ENCODE results near the gene RAD51AP1.

The RAD51AP1 gene

GRCh38 chr12:4584896-4585295 lies 46.2 kb downstream of the RAD51AP1 start:
- in situ Hi-C loops (cut with MboI; ENCODE audit: low pct_unique_long_range_greater_than_20kb, low sequenced_read_pairs), result no loop called here
- DNase-seq, result no peak

- no peak for DNase-seq
- in situ Hi-C loops (cut with MboI; ENCODE audit: low pct_unique_long_range_greater_than_20kb, low sequenced_read_pairs), result no loop called here
These were observed 47.8 kb downstream of the RAD51AP1 start for GRCh38 chr12:4586500-4586899.

GRCh38 chr12:4587108-4587507 lies 48.4 kb downstream of the RAD51AP1 start:
- in situ Hi-C loops (cut with MboI; ENCODE audit: low pct_unique_long_range_greater_than_20kb, low sequenced_read_pairs), result no loop called here
- no peak for DNase-seq

GRCh38 chr12:4588916-4589315 lies 50.2 kb downstream of the RAD51AP1 start:
- in situ Hi-C loops (cut with MboI; ENCODE audit: low pct_unique_long_range_greater_than_20kb, low sequenced_read_pairs), result no loop called here
- no peak for DNase-seq

GRCh38 chr12:4589941-4590340 lies 51.3 kb downstream of the RAD51AP1 start:
- in situ Hi-C loops (cut with MboI; ENCODE audit: low pct_unique_long_range_greater_than_20kb, low sequenced_read_pairs), result no loop called here
- no peak for DNase-seq

GRCh38 chr12:4591180-4591687 lies 52.5 kb downstream of the RAD51AP1 start:
- in situ Hi-C loops (cut with MboI; ENCODE audit: low pct_unique_long_range_greater_than_20kb, low sequenced_read_pairs), result no loop called here
- DNase-seq, result no peak

- no peak for DNase-seq
- in situ Hi-C loops (cut with MboI; ENCODE audit: low pct_unique_long_range_greater_than_20kb, low sequenced_read_pairs), result no loop called here
These were observed 57.2 kb downstream of the RAD51AP1 start for GRCh38 chr12:4595881-4596280.

GRCh38 chr12:4603421-4603820 lies 64.7 kb downstream of the RAD51AP1 start:
- in situ Hi-C loops (cut with MboI; ENCODE audit: low pct_unique_long_range_greater_than_20kb, low sequenced_read_pairs), result no loop called here

GRCh38 chr12:4603946-4604345 lies 65.3 kb downstream of the RAD51AP1 start:
- in situ Hi-C loops (cut with MboI; ENCODE audit: low pct_unique_long_range_greater_than_20kb, low sequenced_read_pairs), result no loop called here
- DNase-seq, result no peak

More at GRCh38 chr12:4603421-4603820, 64.7 kb downstream of the RAD51AP1 start:
- no peak for DNase-seq

- in situ Hi-C loops (cut with MboI; ENCODE audit: low pct_unique_long_range_greater_than_20kb, low sequenced_read_pairs), result no loop called here
- DNase-seq, result peak; percentile 94
These were observed 66.0 kb downstream of the RAD51AP1 start for GRCh38 chr12:4604684-4605193.

GRCh38 chr12:4607056-4607455 lies 68.4 kb downstream of the RAD51AP1 start:
- DNase-seq, result no peak
- in situ Hi-C loops (cut with MboI; ENCODE audit: low pct_unique_long_range_greater_than_20kb, low sequenced_read_pairs), result no loop called here

GRCh38 chr12:4609071-4609470 lies 70.4 kb downstream of the RAD51AP1 start:
- no peak for DNase-seq
- in situ Hi-C loops (cut with MboI; ENCODE audit: low pct_unique_long_range_greater_than_20kb, low sequenced_read_pairs), result no loop called here

All from KBM-7 (cell line).